T-helper 1 cell (primary cell): ENCODE results near the gene TMC1.

ENCODE experiments used
- DNase-seq, 5 donors: peaks; one replicate each; pipeline ENCODE4 v3.0.0-alpha.2; 2012 to 2020

Gene TMC1

GRCh38 chr9:72576087-72576486 lies 54.7 kb downstream of the TMC1 start:
- no peak for DNase-seq

GRCh38 chr9:72577212-72577753 lies 55.9 kb downstream of the TMC1 start:
- DNase-seq: no peak

- no peak for DNase-seq
Observed at GRCh38 chr9:72579190-72579589, 57.8 kb downstream of the TMC1 start.

GRCh38 chr9:72579880-72580550 lies 58.6 kb downstream of the TMC1 start:
- peak in 1 of 5 donors; percentile 45 for DNase-seq

GRCh38 chr9:72581694-72582093 lies 60.3 kb downstream of the TMC1 start:
- peak in 1 of 5 donors; percentile 61 for DNase-seq

- DNase-seq: no peak
Observed at GRCh38 chr9:72583370-72583769, 62.0 kb downstream of the TMC1 start.

- peak in 1 of 5 donors; percentile 83 for DNase-seq
Observed at GRCh38 chr9:72586388-72587130, 65.2 kb downstream of the TMC1 start.

- no peak for DNase-seq
Observed at GRCh38 chr9:72588336-72588735, 66.9 kb downstream of the TMC1 start.

GRCh38 chr9:72589667-72590521 lies 68.5 kb downstream of the TMC1 start:
- peak in 1 of 5 donors; percentile 31 for DNase-seq

GRCh38 chr9:72590824-72591223 lies 69.4 kb downstream of the TMC1 start:
- DNase-seq: no peak

- peak in 2 of 5 donors; percentile 11 to 72 for DNase-seq
Observed at GRCh38 chr9:72592502-72593403, 71.3 kb downstream of the TMC1 start.

GRCh38 chr9:72596451-72597180 lies 75.2 kb downstream of the TMC1 start:
- DNase-seq: no peak

- DNase-seq: no peak
Observed at GRCh38 chr9:72597181-72597517, 75.7 kb downstream of the TMC1 start.

- no peak for DNase-seq
Observed at GRCh38 chr9:72597601-72598000, 76.2 kb downstream of the TMC1 start.

GRCh38 chr9:72598639-72599038 lies 77.2 kb downstream of the TMC1 start:
- no peak for DNase-seq

GRCh38 chr9:72599874-72600534 lies 78.6 kb downstream of the TMC1 start:
- no peak for DNase-seq

GRCh38 chr9:72600671-72601070 lies 79.3 kb downstream of the TMC1 start:
- DNase-seq: no peak

- DNase-seq: no peak
Observed at GRCh38 chr9:72601615-72602014, 80.2 kb downstream of the TMC1 start.

- DNase-seq: no peak
Observed at GRCh38 chr9:72612449-72612848, 91.0 kb downstream of the TMC1 start.

GRCh38 chr9:72614067-72614466 lies 92.7 kb downstream of the TMC1 start:
- DNase-seq: no peak

GRCh38 chr9:72615931-72616330 lies 94.5 kb downstream of the TMC1 start:
- DNase-seq: no peak
